ENCODE data around the gene PRR36.

DNA sequence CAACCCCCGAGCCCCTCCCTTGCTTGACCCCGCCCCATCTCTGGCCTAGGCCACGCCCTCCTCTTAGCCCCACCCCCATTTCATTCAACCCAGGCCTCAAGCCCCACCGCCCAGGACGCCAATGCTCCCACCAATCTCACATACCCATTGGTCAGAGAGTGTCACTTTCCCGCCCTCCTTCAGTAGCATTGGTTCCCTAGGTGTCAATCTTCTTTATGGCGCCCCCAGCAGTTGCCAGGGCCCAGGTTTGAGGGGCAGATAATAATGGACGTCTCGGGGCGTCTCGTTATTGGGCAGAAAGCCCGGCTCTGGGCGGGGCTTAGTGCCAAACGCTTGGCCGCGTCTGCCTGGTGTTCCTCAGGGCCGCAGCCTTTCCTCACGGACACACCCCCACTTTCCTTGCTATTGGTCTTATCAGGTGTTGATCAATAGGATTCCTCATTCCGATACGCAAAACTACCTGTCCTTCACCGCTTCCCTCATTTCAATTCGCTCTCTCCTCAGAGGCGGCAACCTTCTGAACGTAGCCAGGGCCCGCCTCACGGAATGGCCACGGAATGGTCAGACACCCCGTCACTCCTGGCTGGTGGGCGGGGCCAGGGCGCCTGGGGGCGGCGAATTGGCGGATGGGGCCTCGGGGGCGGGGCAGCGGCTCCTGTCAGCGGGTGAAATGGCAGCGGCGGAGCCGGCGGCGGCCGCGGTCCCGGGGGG lies 44.5 kb downstream of the PRR36 start, which contains the start of gene EVI5L:
- TF ChIP-seq CREM (CRISPR knock-in tag; IDR thresholded peaks at IDR 0.05) (peak; percentile 62; the same call in 1 of the 2 replicates), CREB1 (CRISPR knock-in tag; IDR thresholded peaks at IDR 0.05) (no peak), ETV6 (CRISPR knock-in tag; IDR thresholded peaks at IDR 0.05) (no peak), TCF7 (CRISPR knock-in tag; IDR thresholded peaks at IDR 0.05; ENCODE audit: low read depth) (no peak), SP1 (CRISPR knock-in tag; conservative IDR thresholded peaks at IDR 0.05) (peak; percentile 100), SMAD3 (CRISPR knock-in tag; IDR thresholded peaks at IDR 0.05; ENCODE audit: borderline replicate concordance) (no peak)
- TF ChIP-seq, protein P1, sequence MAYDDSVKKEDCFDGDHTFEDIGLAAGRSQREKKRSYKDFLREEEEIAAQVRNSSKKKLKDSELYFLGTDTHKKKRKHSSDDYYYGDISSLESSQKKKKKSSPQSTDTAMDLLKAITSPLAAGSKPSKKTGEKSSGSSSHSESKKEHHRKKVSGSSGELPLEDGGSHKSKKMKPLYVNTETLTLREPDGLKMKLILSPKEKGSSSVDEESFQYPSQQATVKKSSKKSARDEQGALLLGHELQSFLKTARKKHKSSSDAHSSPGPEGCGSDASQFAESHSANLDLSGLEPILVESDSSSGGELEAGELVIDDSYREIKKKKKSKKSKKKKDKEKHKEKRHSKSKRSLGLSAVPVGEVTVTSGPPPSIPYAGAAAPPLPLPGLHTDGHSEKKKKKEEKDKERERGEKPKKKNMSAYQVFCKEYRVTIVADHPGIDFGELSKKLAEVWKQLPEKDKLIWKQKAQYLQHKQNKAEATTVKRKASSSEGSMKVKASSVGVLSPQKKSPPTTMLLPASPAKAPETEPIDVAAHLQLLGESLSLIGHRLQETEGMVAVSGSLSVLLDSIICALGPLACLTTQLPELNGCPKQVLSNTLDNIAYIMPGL (CRISPR knock-in tag; IDR thresholded peaks at IDR 0.05), result no peak
- TF ChIP-seq, protein P2, sequence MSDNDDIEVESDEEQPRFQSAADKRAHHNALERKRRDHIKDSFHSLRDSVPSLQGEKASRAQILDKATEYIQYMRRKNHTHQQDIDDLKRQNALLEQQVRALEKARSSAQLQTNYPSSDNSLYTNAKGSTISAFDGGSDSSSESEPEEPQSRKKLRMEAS (CRISPR knock-in tag; IDR thresholded peaks at IDR 0.05), result no peak
- TF ChIP-seq, protein P3, sequence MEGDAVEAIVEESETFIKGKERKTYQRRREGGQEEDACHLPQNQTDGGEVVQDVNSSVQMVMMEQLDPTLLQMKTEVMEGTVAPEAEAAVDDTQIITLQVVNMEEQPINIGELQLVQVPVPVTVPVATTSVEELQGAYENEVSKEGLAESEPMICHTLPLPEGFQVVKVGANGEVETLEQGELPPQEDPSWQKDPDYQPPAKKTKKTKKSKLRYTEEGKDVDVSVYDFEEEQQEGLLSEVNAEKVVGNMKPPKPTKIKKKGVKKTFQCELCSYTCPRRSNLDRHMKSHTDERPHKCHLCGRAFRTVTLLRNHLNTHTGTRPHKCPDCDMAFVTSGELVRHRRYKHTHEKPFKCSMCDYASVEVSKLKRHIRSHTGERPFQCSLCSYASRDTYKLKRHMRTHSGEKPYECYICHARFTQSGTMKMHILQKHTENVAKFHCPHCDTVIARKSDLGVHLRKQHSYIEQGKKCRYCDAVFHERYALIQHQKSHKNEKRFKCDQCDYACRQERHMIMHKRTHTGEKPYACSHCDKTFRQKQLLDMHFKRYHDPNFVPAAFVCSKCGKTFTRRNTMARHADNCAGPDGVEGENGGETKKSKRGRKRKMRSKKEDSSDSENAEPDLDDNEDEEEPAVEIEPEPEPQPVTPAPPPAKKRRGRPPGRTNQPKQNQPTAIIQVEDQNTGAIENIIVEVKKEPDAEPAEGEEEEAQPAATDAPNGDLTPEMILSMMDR (IDR thresholded peaks at IDR 0.05), result no peak
- TF ChIP-seq, protein P4, sequence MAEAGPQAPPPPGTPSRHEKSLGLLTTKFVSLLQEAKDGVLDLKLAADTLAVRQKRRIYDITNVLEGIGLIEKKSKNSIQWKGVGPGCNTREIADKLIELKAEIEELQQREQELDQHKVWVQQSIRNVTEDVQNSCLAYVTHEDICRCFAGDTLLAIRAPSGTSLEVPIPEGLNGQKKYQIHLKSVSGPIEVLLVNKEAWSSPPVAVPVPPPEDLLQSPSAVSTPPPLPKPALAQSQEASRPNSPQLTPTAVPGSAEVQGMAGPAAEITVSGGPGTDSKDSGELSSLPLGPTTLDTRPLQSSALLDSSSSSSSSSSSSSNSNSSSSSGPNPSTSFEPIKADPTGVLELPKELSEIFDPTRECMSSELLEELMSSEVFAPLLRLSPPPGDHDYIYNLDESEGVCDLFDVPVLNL (CRISPR knock-in tag; IDR thresholded peaks at IDR 0.05; ENCODE audit: borderline replicate concordance, low read depth), result no peak
